C1 segment of cervical spinal cord (tissue), 14 donors: Measurements from ENCODE around the gene CD40.
A peak's percentile ranks its signal among the peaks of the same experiment; 100 is the strongest.
"Not testable (repeated sequence)": the region's sequence is repeated elsewhere in the genome, so short reads cannot be mapped to it uniquely, and the experiment has no call there.

Experiments
- DNase-seq, 14 donors: peaks; one replicate each; lab custom pipeline; 2025; lab: John Stamatoyannopoulos, UW

The CD40 gene

DNA sequence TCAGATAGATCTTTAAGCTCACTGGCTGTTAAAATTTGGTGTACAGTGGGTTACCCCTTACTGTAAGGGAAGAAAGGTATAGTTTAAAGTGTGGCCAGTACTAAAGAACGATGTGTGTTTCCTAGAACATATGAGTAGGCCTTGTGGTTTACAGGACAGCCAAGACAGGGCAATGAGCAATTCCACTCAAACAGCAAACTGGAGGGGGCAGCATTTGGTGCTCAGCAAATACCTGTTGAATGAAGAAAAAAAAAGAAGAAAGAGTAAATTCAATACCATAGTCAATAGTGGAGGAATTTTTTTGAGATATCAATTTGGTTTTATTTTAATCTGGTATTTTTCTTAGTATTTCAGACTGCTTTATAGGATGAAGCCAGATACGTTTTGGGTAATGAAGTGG is 24.6 kb upstream of the CD40 start:
- DNase-seq: no peak

DNA sequence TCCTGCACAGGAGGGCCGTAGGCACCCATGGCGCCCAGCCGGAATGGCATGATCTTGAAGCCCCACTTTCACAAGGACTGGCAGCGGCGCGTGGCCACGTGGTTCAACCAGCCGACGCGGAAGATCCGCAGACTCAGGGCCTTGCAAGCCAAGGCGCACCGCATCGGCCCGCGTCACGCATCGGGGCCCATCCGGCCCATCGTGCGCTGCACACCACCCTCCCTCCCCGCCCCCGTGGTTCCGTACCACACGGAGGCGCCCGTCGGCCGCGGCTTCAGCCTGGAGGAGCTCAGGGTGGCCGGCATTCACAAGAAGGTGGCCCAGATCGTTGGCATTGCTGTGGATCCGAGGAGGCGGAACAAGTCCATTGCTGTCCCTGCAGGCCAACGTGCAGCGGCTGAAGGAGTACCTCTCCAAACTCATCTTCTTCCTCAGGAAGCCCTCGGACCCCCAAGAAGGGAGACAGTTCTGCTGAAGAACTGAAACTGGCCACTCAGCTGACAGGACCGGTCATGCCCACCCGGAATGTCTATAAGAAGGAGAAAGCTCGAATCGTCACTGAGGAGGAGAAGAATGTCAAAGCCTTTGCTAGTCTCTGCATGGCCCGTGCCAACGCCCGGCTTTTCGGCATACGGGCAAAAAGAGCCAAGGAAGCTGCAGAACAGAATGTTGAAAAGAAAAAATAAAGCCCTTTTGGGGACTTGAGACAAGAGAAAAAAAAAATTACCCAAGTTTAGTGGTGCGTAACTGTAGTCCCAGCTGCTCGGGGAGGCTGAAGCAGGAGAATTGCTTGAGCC is 18.4 kb upstream of the CD40 start:
- peak in 6 of 14 donors; percentile 9 to 63 (median 17) for DNase-seq

DNA sequence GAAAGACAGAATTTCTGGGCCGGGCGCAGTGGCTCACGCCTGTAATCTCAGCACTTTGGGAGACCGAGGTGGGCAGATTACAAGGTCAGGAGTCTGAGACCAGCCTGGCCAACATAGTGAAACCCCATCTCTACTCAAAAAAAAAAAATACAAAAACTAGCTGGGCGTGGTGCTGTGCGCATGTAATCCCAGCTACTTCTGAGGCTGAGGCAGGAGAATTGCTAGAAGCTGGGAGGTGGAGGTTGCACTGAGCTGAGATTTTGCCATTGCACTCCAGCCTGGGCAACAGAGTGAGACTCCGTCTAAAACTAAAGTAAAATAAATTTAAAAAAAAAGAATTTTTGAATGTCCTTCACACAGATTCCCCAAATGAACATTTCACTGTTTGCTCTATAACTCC is 17.7 kb upstream of the CD40 start:
- not testable (repeated sequence) for DNase-seq

DNA sequence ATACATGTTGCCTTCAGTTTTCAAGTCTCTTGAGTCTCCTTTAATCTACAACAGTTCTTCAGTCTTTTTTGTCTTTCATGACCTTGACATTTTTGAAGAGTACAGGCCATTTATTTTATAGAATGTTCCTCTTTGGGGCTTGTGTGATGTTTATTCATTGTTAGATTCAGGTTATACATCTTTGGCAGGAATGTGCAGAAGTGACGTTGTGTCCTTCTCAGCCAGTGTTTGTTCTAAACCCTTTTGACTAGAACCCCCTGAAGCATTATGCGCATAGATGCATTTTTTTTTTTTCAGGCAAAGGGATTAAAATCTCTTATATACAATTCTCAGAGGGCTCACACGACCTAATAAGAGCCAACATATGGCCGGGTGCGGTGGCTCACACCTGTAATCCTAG is 17.1 kb upstream of the CD40 start:
- DNase-seq: no peak

DNA sequence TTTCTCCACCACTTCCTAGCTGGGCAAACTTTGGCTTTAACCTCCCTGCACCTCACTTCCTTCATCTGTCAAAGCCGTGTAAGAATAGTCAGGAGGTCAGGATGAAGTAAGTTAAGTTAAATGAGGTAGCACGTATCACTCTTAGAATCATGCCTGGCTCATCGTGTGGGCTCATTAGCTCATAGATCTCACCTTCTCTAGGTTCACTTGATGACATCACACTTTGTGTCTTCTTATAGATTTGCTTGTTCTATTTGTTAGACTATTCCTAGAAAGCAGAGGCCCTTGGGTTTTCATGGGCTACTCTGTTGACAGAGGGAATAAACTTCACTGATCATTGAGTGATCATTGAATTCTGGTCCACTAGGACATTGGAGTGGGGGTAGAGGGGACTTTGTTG is 16.2 kb upstream of the CD40 start:
- DNase-seq: no peak

DNA sequence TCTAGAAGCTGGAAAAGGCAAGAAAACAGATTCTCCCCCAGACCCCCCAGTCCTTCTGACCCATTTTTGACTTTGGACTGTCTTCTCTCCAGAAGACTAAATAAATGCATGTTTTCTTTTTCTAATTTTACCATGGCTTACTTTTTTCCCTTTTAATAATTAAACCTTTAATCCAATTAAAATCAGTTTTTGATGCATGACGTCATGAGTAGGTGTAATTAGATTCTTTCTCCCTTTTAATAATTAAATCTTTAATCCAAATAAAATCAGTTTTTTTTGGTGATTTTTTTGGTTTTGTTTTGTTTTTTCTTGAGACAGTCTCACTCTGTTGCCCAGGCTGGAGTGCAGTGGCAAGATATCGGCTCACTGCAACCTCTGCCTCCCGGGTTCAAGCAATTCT is 15.2 kb upstream of the CD40 start:
- DNase-seq: no peak

DNA sequence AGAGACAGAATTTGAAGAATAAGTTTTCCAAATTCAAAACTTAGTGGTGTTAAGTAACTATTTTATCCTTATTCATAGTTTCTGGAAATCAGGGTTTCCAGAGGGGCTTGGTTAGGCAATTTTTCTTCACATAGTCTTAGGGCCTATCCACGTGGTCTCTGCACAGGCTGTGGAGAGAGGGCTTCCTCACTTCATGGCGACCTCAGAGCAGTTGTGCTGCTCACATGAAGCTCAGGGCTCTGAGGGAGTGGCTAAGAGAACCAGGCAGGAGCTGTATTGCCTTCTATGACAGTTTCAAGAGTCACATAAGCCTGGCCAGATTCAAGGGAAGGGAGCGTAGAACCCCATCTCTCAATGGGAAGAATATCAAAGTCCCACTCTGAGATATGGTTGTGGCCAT is 13.9 kb upstream of the CD40 start:
- DNase-seq: no peak

DNA sequence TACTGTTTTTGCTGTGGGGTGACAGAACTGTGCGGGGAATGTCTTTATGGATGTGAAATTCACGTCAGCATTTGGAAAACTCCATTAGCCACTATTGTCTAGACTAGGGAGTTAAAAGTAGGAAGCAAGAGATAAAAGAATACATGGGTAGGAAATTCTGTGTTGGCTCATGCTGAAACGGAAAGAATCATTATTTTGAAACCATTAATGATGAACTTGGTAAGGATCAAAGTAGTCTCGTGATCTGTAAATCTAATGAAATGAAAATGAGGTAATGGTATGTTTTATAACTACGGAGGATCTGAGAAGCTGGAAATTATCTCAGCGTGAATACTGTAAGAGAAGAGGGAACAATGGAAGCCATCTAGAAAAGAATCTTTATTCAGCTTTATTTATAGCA is 11.1 kb upstream of the CD40 start:
- DNase-seq: no peak

DNA sequence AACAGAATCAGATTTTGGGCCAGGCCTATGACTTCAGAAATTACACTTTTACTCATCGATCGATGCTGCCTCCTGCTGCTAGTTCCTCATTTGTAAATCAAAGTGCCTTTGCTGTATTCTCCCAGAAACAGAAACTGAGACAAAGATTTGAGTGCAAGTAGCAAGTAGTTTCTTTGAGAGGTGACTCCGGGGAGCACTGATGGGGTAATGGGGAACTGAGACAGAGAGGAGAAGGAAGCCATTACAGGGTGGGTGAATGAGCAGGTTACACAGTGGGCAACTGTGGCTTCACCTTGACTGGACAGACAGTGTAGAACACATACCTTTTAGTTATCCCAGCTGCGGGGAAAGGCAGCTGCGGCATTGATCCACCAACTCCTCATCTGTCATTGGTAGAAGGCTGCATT is 9.7 kb upstream of the CD40 start:
- no peak for DNase-seq

DNA sequence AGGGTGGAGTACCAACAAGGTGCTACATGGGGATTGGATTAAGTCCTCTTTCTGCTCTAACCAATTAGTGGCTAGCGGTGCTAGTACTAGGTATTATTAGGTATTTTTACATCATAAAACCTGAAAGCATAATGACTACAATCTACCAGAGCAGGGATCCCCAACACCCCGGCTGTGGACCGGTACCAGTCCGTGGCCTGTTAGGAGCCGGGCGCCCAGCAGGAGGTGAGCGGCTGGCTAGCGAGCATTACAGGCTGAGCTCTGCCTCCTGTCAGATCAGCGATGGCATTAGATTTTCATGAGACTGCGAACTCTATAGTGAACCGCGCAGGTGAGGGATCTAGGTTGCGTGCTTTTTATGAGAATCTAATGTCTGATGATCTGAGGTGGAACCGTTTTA is 9.1 kb upstream of the CD40 start:
- DNase-seq: no peak

DNA sequence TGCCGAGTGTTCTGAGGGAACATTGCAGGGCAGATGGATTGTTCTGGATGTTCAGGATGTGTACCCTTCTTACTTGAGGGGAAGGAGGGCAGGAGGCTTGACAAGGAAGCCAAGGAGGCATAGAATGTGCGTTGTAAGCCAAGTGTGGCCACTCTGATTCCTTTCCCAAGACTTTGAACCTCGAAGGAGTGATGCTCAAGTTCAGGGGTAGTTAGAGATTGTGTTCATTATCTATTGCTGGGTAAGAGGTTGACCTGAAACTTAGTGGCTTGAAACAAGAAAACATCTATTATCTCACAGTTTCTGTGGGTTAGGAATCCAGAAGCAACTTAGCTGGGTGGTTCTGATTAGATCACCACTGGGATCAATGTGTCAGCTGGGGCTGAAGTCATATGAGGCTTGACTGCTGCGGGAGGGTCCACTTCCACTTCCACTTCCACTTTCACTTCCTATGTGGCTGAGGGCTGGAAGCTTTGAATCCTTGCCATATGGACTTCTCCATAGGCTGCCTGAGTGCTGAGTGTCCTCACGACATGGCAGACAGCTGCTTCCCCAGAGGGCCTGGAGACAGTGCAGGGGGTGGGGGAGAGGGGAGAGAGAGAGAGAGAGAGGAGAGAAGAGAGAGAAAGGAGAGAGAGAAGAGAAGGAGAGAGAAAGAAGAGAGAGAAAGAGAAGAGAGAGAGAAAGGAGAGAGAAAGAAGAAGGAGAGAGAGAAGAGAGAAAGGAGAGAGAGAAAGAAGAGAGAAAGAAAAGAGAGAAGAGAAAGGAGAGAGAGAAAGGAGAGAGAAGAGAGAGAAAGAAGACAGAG is 6.9 kb upstream of the CD40 start:
- DNase-seq: peak in 7 of 14 donors; percentile 15 to 49 (median 37)

DNA sequence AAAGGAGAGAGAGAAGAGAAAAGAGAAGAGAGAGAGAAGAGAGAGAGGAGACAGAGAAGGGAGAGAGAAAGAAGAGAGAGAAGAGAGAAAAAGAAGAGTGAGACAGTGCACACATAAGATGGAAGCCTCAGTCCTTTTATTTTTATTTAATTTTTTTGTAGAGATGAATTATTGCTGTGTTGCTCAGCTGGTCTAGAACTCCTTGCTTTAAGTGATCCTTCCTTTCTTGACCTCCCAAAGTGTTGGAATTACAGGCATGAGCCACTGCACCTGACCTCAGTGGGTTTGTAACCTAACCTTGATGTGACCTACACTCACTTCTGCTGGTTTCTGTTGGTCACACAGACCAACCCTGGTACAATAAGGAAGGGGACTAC is 6.3 kb upstream of the CD40 start:
- DNase-seq: no peak

DNA sequence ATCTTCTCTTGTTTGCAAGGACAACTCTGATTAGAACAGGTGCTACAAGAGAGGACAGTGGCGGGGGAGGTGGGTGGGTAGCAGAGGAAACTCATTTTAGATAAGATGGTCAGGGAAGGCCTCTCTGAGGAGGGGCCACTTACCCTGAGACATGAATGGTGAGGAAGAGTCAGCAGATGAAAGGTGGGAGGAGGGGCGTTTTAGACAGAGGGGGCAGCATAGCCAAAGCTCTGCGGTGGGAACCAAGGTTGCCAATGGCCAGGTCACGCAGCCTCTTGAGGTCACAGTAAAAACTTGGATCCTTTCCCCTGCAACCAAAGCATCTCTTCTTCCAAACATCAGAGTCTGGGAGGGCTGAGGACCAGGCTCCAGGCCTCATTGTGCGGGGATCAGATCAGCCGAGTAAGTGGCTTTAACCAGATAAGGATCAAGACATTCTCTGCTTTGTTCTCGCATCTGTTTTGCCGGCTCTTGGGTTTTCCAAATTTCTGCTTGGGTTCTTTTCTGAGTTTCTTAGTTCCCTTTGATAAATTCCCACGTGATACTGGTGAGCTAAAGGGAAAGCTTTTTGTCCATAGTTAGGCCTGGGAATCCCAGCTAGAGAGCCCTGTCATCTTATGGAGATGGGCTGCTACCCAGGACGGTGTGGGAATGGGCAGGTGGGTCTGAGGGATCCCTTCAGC is 5.5 kb upstream of the CD40 start:
- no peak for DNase-seq

DNA sequence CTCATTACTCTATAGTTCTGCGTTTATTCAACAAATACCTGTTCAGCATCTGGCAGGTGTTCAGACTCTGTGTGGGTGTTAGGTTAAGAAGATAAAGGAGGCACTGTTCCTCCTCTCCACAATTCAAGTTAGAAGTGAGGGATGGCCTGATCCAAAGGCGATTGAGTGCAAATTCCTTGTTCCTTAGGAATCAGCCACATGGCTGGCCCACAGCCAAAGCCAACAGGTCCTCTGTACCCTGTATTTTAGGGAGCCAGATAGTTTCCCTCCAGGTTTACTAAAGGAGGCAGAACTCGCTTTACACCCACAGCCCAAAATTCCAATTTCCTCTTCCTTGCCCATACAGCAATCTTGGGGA is 5.0 kb upstream of the CD40 start:
- no peak for DNase-seq

DNA sequence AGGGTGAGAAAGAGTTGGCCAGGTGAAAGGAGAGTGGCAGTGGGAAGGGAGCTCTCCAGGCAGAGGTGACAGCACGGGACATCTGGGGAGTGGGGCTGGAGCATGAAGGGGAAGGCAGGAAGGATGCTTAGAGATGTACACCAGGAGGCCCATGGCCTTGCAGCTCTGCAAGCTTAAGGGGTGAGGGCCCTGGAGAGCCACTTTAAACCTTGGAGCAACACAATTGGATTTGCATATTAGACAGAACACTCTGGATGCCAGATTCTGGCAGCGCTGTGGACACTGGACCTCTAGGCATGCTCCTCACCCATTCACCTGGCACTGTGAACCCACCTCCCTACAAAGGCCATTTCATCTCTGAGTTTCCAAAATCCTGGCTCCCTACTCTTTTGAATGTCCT is 3.7 kb upstream of the CD40 start:
- DNase-seq: no peak

DNA sequence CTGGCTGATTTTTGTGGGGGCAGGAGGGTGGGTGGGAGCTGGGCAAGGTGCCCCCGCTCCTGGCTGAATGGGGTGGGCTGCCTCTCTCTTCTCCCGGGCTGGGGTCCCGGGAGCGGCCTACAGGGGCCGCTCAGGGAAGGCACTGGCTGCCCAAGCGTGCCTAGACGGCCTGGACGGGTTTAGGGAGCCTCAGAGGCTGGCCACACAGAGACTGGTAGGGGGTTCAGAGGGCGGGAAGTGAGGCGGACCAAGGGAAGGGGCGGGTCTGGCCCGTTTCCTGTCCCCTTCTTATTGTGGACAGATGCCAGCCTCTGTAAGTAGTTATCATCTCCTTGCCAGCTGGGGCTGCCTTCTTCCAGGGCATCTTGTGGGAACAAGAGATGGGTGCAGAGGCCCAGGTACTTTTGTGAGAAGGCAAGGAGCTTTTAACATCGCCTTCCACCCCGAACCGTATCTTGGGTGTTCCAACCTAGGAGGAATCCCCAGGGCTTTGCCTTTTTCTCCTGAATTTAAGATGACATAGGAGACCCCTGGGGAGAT is 437 bp downstream of the CD40 start:
- DNase-seq: peak in 4 of 14 donors; percentile 30 to 43 (median 40)

DNA sequence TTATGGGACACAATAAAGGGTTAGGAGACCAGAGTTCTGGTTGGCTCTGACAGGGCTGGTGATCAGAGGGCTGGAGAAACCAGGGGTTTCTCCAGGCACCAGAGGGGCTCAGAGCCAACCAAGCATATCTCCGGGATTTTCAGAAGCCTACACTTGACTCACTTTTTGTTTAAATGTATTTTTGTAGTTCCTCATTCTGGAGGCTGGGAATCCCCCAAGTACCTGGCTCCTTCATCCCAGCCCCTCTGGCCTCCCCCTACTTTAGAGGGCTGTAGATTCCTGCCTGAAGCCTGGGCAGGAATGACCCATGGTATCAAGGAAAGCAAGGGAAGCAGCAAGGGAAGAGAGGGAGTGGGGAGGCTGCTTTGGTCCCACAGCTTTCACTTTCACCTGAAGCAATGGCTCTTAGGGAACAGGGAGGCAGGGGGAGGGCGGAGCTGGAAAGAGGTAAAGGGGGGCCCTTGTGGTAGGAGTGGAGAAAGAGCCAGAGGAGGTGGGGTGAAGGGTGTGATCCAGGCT is 973 bp downstream of the CD40 start:
- DNase-seq: no peak

DNA sequence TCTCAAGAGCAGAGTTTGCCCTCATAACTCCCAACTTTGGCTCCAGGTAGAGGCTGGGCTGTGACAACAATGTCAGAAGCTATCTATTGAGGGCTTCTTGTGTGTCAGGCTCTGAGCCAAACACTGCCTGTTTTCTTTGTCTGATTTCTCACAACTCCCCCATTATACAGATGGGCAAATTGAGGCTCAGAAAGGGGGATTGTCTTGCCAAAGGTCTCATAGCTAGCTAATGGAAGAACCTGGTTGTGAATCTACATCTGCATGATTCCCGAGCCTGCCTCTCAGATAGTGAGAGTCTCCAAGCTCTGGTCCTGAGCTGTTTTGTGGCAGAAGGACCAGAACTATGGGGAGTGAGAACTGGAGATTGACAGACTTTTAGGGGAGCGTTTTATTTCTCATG is 1.4 kb downstream of the CD40 start:
- no peak for DNase-seq

DNA sequence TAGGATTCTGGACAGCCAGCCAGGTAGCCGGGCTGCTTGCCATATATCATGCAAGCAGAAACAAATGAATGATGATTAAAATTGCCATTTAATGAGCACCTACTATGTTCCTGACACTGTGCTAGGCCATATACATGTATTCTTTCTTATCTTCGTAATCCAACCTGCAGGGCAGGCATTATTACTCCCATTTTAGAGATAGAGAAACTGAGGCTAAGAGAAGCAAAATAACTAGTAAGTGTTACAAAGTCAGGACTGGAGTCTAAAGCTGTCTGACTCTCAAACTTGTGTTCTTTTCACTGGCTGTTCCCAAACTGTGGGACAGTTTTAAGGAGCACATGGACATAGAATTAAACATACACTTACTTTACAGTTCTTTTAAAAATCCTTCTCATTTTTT is 2.0 kb downstream of the CD40 start:
- DNase-seq: no peak

DNA sequence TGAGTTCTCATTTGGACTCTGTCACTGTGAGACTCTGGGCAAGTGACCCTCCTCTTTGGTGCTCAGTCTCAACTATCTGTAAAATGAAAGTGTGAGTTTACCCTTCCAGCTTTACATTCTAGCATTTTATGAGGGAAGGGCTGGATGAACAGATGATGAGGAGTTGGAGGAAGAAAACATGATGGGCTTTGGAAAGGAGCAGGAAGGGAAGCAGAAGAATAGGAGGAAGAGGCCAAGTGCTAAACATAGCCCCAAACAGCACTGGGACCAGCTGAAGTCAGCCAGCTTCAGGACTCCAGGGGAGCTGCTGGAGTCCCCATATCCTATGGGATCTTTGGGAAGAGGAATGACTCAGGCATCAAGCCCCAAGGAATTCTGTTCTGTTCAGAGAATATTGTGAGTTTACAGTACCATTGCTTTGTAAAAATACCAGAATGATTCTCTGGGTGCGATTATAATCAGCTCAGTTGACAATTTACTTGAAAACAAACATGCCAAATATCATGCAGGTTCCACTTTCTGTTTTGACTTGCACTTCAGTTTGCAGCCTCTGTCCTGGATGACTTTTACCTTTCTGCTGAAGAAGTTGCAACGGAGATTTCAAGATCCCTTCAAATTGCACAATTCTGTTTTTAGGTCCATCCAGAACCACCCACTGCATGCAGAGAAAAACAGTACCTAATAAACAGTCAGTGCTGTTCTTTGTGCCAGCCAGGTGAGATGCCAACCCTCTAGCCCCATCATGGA is 3.2 kb downstream of the CD40 start:
- no peak for DNase-seq

DNA sequence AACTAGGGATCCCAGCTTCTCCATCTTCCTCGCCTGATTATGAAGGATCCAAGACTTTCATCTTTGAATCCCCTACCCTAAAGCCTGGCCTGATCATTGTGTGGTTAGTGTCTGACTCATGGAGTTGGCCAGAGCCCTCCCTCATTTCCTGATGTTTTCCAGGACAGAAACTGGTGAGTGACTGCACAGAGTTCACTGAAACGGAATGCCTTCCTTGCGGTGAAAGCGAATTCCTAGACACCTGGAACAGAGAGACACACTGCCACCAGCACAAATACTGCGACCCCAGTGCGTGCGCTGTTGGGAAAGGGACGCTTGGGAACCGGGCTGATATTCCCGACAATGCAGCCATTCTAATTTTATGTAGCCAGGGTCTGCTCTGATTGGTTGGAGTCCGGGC is 4.0 kb downstream of the CD40 start:
- DNase-seq: no peak
